Measurements from ENCODE around the gene MARCHF5. TPM values are rescaled to one million over a fixed set of nuclear protein-coding genes. Genes with fewer than 3 reads are reported as not detected.
A peak's percentile ranks its signal among the peaks of the same experiment; 100 is the strongest.

The MARCHF5 gene
- total and polyA plus RNA-seq, 10 of the 15 experiments (the other 5 are each of a cell fraction or from before 2014, with no cell fraction given) = 4.8 to 46.8 (median 19.0) TPM

DNA sequence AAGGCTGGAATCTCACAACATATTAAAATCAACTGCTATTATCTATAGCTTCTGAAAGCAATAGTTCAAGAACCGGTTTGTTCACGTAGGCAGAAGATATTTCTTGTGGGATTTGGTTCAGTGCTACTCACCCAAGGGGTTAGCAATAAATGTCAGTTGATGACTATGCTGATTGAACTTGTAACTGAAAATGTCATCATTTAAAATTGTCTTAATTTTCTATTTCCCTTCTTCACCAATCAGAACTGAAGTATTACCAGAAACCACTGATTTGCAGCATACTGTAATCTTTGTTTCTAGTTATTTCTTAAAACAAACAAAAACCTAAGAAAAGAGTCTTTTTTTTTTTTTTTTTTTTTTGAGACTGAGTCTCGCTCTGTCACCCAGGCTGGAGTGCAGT lies 46.2 kb upstream of the MARCHF5 start (continued):
- TF ChIP-seq JUND (IDR thresholded peaks at IDR 0.05; ENCODE audit: low read depth, low read length) (no peak), IKZF2 (IDR thresholded peaks at IDR 0.05) (peak in 1 of 2 experiments; percentile 31; a peak in 2 of 4 replicates), RCOR1 (conservative IDR thresholded peaks at IDR 0.05; ENCODE audit: low read depth, low read length) (no peak), TAF1 (IDR thresholded peaks at IDR 0.05; ENCODE audit: borderline replicate concordance, low read depth, low read length) (no peak), CREB1 (IDR thresholded peaks at IDR 0.05; ENCODE audit: low read depth) (peak; percentile 35; the same call in 1 of the 2 replicates), PAX5 (IDR thresholded peaks at IDR 0.05; ENCODE audit: borderline replicate concordance, low read depth, low read length) (peak; percentile 64; the same call in 1 of the 2 replicates), SMAD1 (IDR thresholded peaks at IDR 0.05; ENCODE audit: low read depth, partially characterized antibody) (no peak), IKZF1 (conservative IDR thresholded peaks at IDR 0.05) (peak; percentile 62), E2F4 (IDR thresholded peaks at IDR 0.05; ENCODE audit: low read depth, low read length) (no peak), RFX5 (IDR thresholded peaks at IDR 0.05; ENCODE audit: low read depth, low read length) (no peak), ATF7 (IDR thresholded peaks at IDR 0.05; ENCODE audit: low read depth) (peak; percentile 82), BACH1 (IDR thresholded peaks at IDR 0.05; ENCODE audit: borderline replicate concordance) (no peak), CBX5 (IDR thresholded peaks at IDR 0.05; ENCODE audit: low read depth) (no peak), POLR2AphosphoS5 (IDR thresholded peaks at IDR 0.05; ENCODE audit: low read length) (no peak), PBX3 (IDR thresholded peaks at IDR 0.05; ENCODE audit: insufficient replicate concordance, low read depth, low read length) (no peak), NFXL1 (IDR thresholded peaks at IDR 0.05; ENCODE audit: borderline replicate concordance) (no peak), TARDBP (IDR thresholded peaks at IDR 0.05; ENCODE audit: borderline replicate concordance) (no peak), ZNF622 (IDR thresholded peaks at IDR 0.05) (no peak), ETV6 (conservative IDR thresholded peaks at IDR 0.05 in 1 of 2, IDR thresholded peaks at IDR 0.05 in 1 of 2; ENCODE audit: borderline replicate concordance in 1 of 2, low read depth in 1 of 2) (peak in 1 of 2 experiments; percentile 41; a peak in 1 of 4 replicates), MTA3 (IDR thresholded peaks at IDR 0.05; ENCODE audit: borderline replicate concordance, low read length) (peak; percentile 81), JUNB (IDR thresholded peaks at IDR 0.05) (peak; percentile 91), PAX8 (IDR thresholded peaks at IDR 0.05) (no peak), DPF2 (IDR thresholded peaks at IDR 0.05) (peak; percentile 42; the same call in 1 of the 2 replicates), CHD2 (IDR thresholded peaks at IDR 0.05; ENCODE audit: borderline replicate concordance, low read depth, low read length) (no peak)
- TF ChIP-seq, protein P1, sequence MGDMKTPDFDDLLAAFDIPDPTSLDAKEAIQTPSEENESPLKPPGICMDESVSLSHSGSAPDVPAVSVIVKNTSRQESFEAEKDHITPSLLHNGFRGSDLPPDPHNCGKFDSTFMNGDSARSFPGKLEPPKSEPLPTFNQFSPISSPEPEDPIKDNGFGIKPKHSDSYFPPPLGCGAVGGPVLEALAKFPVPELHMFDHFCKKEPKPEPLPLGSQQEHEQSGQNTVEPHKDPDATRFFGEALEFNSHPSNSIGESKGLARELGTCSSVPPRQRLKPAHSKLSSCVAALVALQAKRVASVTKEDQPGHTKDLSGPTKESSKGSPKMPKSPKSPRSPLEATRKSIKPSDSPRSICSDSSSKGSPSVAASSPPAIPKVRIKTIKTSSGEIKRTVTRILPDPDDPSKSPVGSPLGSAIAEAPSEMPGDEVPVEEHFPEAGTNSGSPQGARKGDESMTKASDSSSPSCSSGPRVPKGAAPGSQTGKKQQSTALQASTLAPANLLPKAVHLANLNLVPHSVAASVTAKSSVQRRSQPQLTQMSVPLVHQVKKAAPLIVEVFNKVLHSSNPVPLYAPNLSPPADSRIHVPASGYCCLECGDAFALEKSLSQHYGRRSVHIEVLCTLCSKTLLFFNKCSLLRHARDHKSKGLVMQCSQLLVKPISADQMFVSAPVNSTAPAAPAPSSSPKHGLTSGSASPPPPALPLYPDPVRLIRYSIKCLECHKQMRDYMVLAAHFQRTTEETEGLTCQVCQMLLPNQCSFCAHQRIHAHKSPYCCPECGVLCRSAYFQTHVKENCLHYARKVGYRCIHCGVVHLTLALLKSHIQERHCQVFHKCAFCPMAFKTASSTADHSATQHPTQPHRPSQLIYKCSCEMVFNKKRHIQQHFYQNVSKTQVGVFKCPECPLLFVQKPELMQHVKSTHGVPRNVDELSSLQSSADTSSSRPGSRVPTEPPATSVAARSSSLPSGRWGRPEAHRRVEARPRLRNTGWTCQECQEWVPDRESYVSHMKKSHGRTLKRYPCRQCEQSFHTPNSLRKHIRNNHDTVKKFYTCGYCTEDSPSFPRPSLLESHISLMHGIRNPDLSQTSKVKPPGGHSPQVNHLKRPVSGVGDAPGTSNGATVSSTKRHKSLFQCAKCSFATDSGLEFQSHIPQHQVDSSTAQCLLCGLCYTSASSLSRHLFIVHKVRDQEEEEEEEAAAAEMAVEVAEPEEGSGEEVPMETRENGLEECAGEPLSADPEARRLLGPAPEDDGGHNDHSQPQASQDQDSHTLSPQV (IDR thresholded peaks at IDR 0.05) = no peak; the same call in 1 of the 2 replicates
- TF ChIP-seq, protein P2, sequence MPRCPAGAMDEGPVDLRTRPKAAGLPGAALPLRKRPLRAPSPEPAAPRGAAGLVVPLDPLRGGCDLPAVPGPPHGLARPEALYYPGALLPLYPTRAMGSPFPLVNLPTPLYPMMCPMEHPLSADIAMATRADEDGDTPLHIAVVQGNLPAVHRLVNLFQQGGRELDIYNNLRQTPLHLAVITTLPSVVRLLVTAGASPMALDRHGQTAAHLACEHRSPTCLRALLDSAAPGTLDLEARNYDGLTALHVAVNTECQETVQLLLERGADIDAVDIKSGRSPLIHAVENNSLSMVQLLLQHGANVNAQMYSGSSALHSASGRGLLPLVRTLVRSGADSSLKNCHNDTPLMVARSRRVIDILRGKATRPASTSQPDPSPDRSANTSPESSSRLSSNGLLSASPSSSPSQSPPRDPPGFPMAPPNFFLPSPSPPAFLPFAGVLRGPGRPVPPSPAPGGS (IDR thresholded peaks at IDR 0.05; ENCODE audit: borderline replicate concordance, insufficient read depth, low read depth, low read length, poor library complexity, severe bottlenecking) = no peak

Measured in GM12878 (cell line).